Fibroblast of lung (primary cell): ENCODE results near the gene APP. TPM values are rescaled to one million over a fixed set of nuclear protein-coding genes. Genes with fewer than 3 reads are reported as not detected.

Experiments used
- DNase-seq, 2 donors: peaks; one replicate each; pipeline versions ENCODE4 v3.0.0 to v3.0.0-alpha.2; 2010; ENCODE audit warnings: low read depth in 2 of 2
- H2AFZ ChIP-seq: 2 replicates; pipeline ENCODE4 v1.5.1; 2012; ENCODE audit warnings: low read length, control low read depth, inconsistent platforms
- H3K27ac ChIP-seq: 2 replicates; pipeline ENCODE4 v1.5.1; 2011; ENCODE audit warnings: low read length, control low read depth; ENCODE audit not compliant: insufficient read depth
- H3K27me3 ChIP-seq: 2 replicates; pipeline ENCODE4 v1.5.1; 2011; ENCODE audit warnings: mild to moderate bottlenecking, low read length; ENCODE audit not compliant: control insufficient read depth, insufficient read depth
- H3K36me3 ChIP-seq: 2 replicates; pipeline ENCODE4 v1.5.1; 2011; ENCODE audit warnings: low read length; ENCODE audit not compliant: control insufficient read depth, insufficient read depth
- H3K4me1 ChIP-seq: 2 replicates; pipeline ENCODE4 v1.5.1; 2011; ENCODE audit warnings: low read length; ENCODE audit not compliant: control insufficient read depth, insufficient read depth; ENCODE audit errors: extremely low read depth
- H3K4me2 ChIP-seq: 2 replicates; pipeline ENCODE4 v1.5.1; 2011; ENCODE audit warnings: low read length, control low read depth; ENCODE audit not compliant: insufficient read depth; ENCODE audit errors: extremely low read depth
- H3K4me3 ChIP-seq, 4 experiments: fragments of 200-600 bp in 1 of 4; sonication (generic) in 1 of 4; replicated peaks in 1 of 4; 2 replicates each; pipeline ENCODE4 v1.5.1; 2011 to 2016; ENCODE audit warnings: low read length in 4 of 4, low read depth in 3 of 4, mild to moderate bottlenecking in 3 of 4, control low read depth in 2 of 4, inconsistent platforms in 1 of 4, mixed read lengths in 1 of 4; ENCODE audit not compliant: insufficient read depth in 1 of 4; ENCODE audit errors: control extremely low read depth in 1 of 4
- H3K79me2 ChIP-seq: 2 replicates; pipeline ENCODE4 v1.5.1; 2012; ENCODE audit warnings: mild to moderate bottlenecking, low read length, inconsistent platforms; ENCODE audit not compliant: control insufficient read depth, insufficient read depth
- H3K9ac ChIP-seq: 2 replicates; pipeline ENCODE4 v1.5.1; 2011; ENCODE audit warnings: mild to moderate bottlenecking, low read length, control low read depth; ENCODE audit not compliant: insufficient read depth
- H3K9me3 ChIP-seq: 2 replicates; pipeline ENCODE4 v1.5.1; 2012; ENCODE audit warnings: low read depth, low read length; ENCODE audit not compliant: control insufficient read depth, insufficient read depth
- H4K20me1 ChIP-seq: 2 replicates; pipeline ENCODE4 v1.5.1; 2011; ENCODE audit warnings: low read length; ENCODE audit not compliant: control insufficient read depth, insufficient read depth; ENCODE audit errors: extremely low read depth
- CTCF ChIP-seq, 2 donors: IDR thresholded peaks in 1 of 2; conservative IDR thresholded peaks in 1 of 2; 1 replicate in 1 of 2; 2 replicates in 1 of 2; pipeline ENCODE4 v1.5.1; 2011 to 2012; ENCODE audit warnings: low read length in 2 of 2, control low read depth in 1 of 2, inconsistent platforms in 1 of 2, low read depth in 1 of 2, mild to moderate bottlenecking in 1 of 2
- EZH2 ChIP-seq: IDR thresholded peaks from 2 replicates; pipeline ENCODE4 v1.5.1; 2012; ENCODE audit warnings: low read length, control low read depth, mild to moderate bottlenecking; ENCODE audit errors: missing control alignments
- polyA plus RNA-seq, 2 donors: library from polyadenylated mRNA; depleted of rRNA in 1 of 2; stranded (reverse) in 1 of 2; unstranded in 1 of 2; fragments of >200 nt; gene quantifications; 2 replicates each; pipeline ENCODE4 v1.2.1, GENCODE V29; 2011 to 2012; ENCODE audit warnings: missing spikeins in 1 of 2
- total RNA-seq: library from RNA; depleted of rRNA; stranded (reverse); fragments of >200 nt; gene quantifications from 2 replicates; pipeline ENCODE4 v1.2.1, GENCODE V29; 2014

Gene APP
- total and polyA plus RNA-seq, 2 donors (not counting 1 experiment from before 2014, with no cell fraction given), result 633 to 1,088 TPM

- peak overlapping the region; percentile 78 to 97 (median 88) for H3K4me3 ChIP-seq
- H3K27ac ChIP-seq, result peak overlapping the region; percentile 6
- TF ChIP-seq CTCF (conservative IDR thresholded peaks at IDR 0.05 in 1 of 2, IDR thresholded peaks at IDR 0.05 in 1 of 2; ENCODE audit: low read depth in 1 of 2, low read length in 2 of 2) (no peak), EZH2 (no peak)
- H3K4me2 ChIP-seq, result peak overlapping the region; percentile 97
- H3K9me3 ChIP-seq, result no peaks in the 10 kb centered on the region
- no peaks in the 10 kb centered on the region for H3K36me3 ChIP-seq
- H3K4me1 ChIP-seq, result peaks cover 16% of the 10 kb centered on the region
- no peak overlapping the region for H2AFZ ChIP-seq
- H3K79me2 ChIP-seq, result peaks cover 65% of the 10 kb centered on the region
- DNase-seq, result no peak
- H4K20me1 ChIP-seq, result peaks cover 2% of the 10 kb centered on the region
- no peaks in the 10 kb centered on the region for H3K27me3 ChIP-seq
- H3K9ac ChIP-seq, result no peak overlapping the region
These were observed 2.2 kb downstream of the APP start for GRCh38 chr21:26168371-26168770.

- Histone ChIP-seq H4K20me1 (peaks cover 2% of the 10 kb centered on the region), H3K27me3 (no peaks in the 10 kb centered on the region), H2AFZ (no peak overlapping the region), H3K4me3 (peak overlapping the region in 2 of 4 experiments; percentile 16 to 30), H3K9ac (no peak overlapping the region), H3K4me1 (peaks cover 16% of the 10 kb centered on the region), H3K79me2 (peaks cover 70% of the 10 kb centered on the region), H3K4me2 (peak overlapping the region; percentile 61), H3K36me3 (no peaks in the 10 kb centered on the region), H3K27ac (no peak overlapping the region), H3K9me3 (no peaks in the 10 kb centered on the region)
- no peak for DNase-seq
- TF ChIP-seq CTCF (conservative IDR thresholded peaks at IDR 0.05 in 1 of 2, IDR thresholded peaks at IDR 0.05 in 1 of 2; ENCODE audit: low read depth in 1 of 2, low read length in 2 of 2) (no peak), EZH2 (no peak)
These were observed 3.0 kb downstream of the APP start for GRCh38 chr21:26167593-26167992.

GRCh38 chr21:26165331-26165730 is 5.2 kb downstream of the APP start:
- H2AFZ ChIP-seq, result no peak overlapping the region
- no peak for TF ChIP-seq EZH2
- TF ChIP-seq CTCF (conservative IDR thresholded peaks at IDR 0.05 in 1 of 2, IDR thresholded peaks at IDR 0.05 in 1 of 2; ENCODE audit: low read depth in 1 of 2, low read length in 2 of 2), result no peak
- H4K20me1 ChIP-seq, result peaks cover 2% of the 10 kb centered on the region
- no peaks in the 10 kb centered on the region for H3K9me3 ChIP-seq
- H3K4me3 ChIP-seq, result no peak overlapping the region
- H3K36me3 ChIP-seq, result no peaks in the 10 kb centered on the region
- no peaks in the 10 kb centered on the region for H3K27me3 ChIP-seq
- peak in 1 of 2 donors; percentile 49 for DNase-seq
- H3K4me2 ChIP-seq, result no peak overlapping the region
- peaks cover 90% of the 10 kb centered on the region for H3K79me2 ChIP-seq
- H3K9ac ChIP-seq, result no peak overlapping the region
- no peak overlapping the region for H3K27ac ChIP-seq
- peaks cover 16% of the 10 kb centered on the region for H3K4me1 ChIP-seq
